ENCODE results near the gene ACKR2. TPM values are rescaled to one million over a fixed set of nuclear protein-coding genes. Genes with fewer than 3 reads are reported as not detected.

Gene ACKR2
- polyA plus RNA-seq, 1 donor (not counting 4 experiments of a cell fraction or from before 2014, with no cell fraction given) = 0.22 TPM

GRCh38 chr3:42827023-42827422 is 17.8 kb downstream of the ACKR2 start:
- H2AFZ ChIP-seq (ENCODE audit: control insufficient read depth, low read length) = no peak overlapping the region
- H3K4me1 ChIP-seq (ENCODE audit: control insufficient read depth, extremely low read depth, insufficient read depth, low read length) = peaks cover 27% of the 10 kb centered on the region

GRCh38 chr3:42827654-42828053 is 18.4 kb downstream of the ACKR2 start:
- no peak overlapping the region for H3K4me2 ChIP-seq (ENCODE audit: control insufficient read depth, extremely low read depth, insufficient read depth, low read depth, low read length)
- peaks cover 24% of the 10 kb centered on the region for H3K4me1 ChIP-seq (ENCODE audit: control insufficient read depth, extremely low read depth, insufficient read depth, low read length)
- no peaks in the 10 kb centered on the region for H3K27me3 ChIP-seq (ENCODE audit: control insufficient read depth, extremely low read depth, insufficient read depth, low read length)
- DNase-seq (ENCODE audit: low read depth, low spot score) (no peak), FAIRE-seq (no peak)
- no peak overlapping the region for H3K4me3 ChIP-seq (ENCODE audit: control insufficient read depth in 2 of 3, extremely low read depth in 1 of 3, insufficient read depth in 2 of 3, low read depth in 1 of 3, low read length in 3 of 3)
- H3K36me3 ChIP-seq (ENCODE audit: control insufficient read depth in 2 of 2, extremely low read depth in 1 of 2, insufficient read depth in 2 of 2, low read length in 2 of 2) = no peaks in the 10 kb centered on the region
- H2AFZ ChIP-seq (ENCODE audit: control insufficient read depth, low read length) = no peak overlapping the region
- TF ChIP-seq CTCF (optimal IDR thresholded peaks at IDR 0.05 in 1 of 3, IDR thresholded peaks at IDR 0.05 in 1 of 3, conservative IDR thresholded peaks at IDR 0.05 in 1 of 3; ENCODE audit: extremely low read depth in 1 of 3, insufficient read depth in 2 of 3, low read length in 3 of 3) (no peak), EZH2 (IDR thresholded peaks at IDR 0.05; ENCODE audit: low read length) (no peak)
- dilution Hi-C loops (cut with MboI; ENCODE audit: extremely low pct_ligation_motif_present, low sequenced_read_pairs) = no loop called here
- no peak overlapping the region for H3K9ac ChIP-seq (ENCODE audit: control insufficient read depth, extremely low read depth, insufficient read depth, low read length)
- H3K9me3 ChIP-seq (ENCODE audit: control insufficient read depth, low read depth, low read length) = no peaks in the 10 kb centered on the region
- no peak overlapping the region for H3K27ac ChIP-seq (ENCODE audit: control insufficient read depth, insufficient read depth, low read length)
- no peaks in the 10 kb centered on the region for H3K9me1 ChIP-seq (ENCODE audit: control insufficient read depth, extremely low read depth, insufficient read depth, low read length)
- no peaks in the 10 kb centered on the region for H3K79me2 ChIP-seq (ENCODE audit: control insufficient read depth, insufficient read depth, low read length)
- no peaks in the 10 kb centered on the region for H4K20me1 ChIP-seq (ENCODE audit: control insufficient read depth, extremely low read depth, insufficient read depth, low read length)

More at GRCh38 chr3:42827023-42827422, 17.8 kb downstream of the ACKR2 start:
- H3K27ac ChIP-seq (ENCODE audit: control insufficient read depth, insufficient read depth, low read length) = no peak overlapping the region
- H3K9ac ChIP-seq (ENCODE audit: control insufficient read depth, extremely low read depth, insufficient read depth, low read length) = no peak overlapping the region
- no peaks in the 10 kb centered on the region for H3K9me1 ChIP-seq (ENCODE audit: control insufficient read depth, extremely low read depth, insufficient read depth, low read length)
- no peaks in the 10 kb centered on the region for H3K27me3 ChIP-seq (ENCODE audit: control insufficient read depth, extremely low read depth, insufficient read depth, low read length)
- H3K4me3 ChIP-seq (ENCODE audit: control insufficient read depth in 2 of 3, extremely low read depth in 1 of 3, insufficient read depth in 2 of 3, low read depth in 1 of 3, low read length in 3 of 3) = no peak overlapping the region
- dilution Hi-C loops (cut with MboI; ENCODE audit: extremely low pct_ligation_motif_present, low sequenced_read_pairs) = no loop called here
- H3K9me3 ChIP-seq (ENCODE audit: control insufficient read depth, low read depth, low read length) = no peaks in the 10 kb centered on the region
- no peaks in the 10 kb centered on the region for H4K20me1 ChIP-seq (ENCODE audit: control insufficient read depth, extremely low read depth, insufficient read depth, low read length)
- FAIRE-seq (no peak), DNase-seq (ENCODE audit: low read depth, low spot score) (no peak)
- H3K4me2 ChIP-seq (ENCODE audit: control insufficient read depth, extremely low read depth, insufficient read depth, low read depth, low read length) = no peak overlapping the region
- TF ChIP-seq EZH2 (IDR thresholded peaks at IDR 0.05; ENCODE audit: low read length) (no peak), CTCF (optimal IDR thresholded peaks at IDR 0.05 in 1 of 3, IDR thresholded peaks at IDR 0.05 in 1 of 3, conservative IDR thresholded peaks at IDR 0.05 in 1 of 3; ENCODE audit: extremely low read depth in 1 of 3, insufficient read depth in 2 of 3, low read length in 3 of 3) (no peak)
- H3K79me2 ChIP-seq (ENCODE audit: control insufficient read depth, insufficient read depth, low read length) = no peaks in the 10 kb centered on the region
- no peaks in the 10 kb centered on the region for H3K36me3 ChIP-seq (ENCODE audit: control insufficient read depth in 2 of 2, extremely low read depth in 1 of 2, insufficient read depth in 2 of 2, low read length in 2 of 2)

Data from keratinocyte (primary cell).